Nephron (organoid): ENCODE measurements around the gene IGF2BP2.
"Not testable (repeated sequence)": the region's sequence is repeated elsewhere in the genome, so short reads cannot be mapped to it uniquely, and the experiment has no call there.

Experiments
- H3K27ac Mint-ChIP-seq, 3 experiments: 2 replicates each; pipeline ENCODE4 v1.8.0; 2020; ENCODE audit warnings: mixed read lengths in 3 of 3, mild to moderate bottlenecking in 2 of 3, moderate library complexity in 1 of 3
- H3K27me3 Mint-ChIP-seq: 2 replicates; pipeline ENCODE4 v1.8.0; 2021; ENCODE audit warnings: low read depth, mild to moderate bottlenecking, moderate library complexity, mixed read lengths
- H3K36me3 Mint-ChIP-seq: 2 replicates; pipeline ENCODE4 v1.8.0; 2020; ENCODE audit warnings: low read depth, mixed read lengths
- H3K4me1 Mint-ChIP-seq: 2 replicates; pipeline ENCODE4 v1.8.0; 2020; ENCODE audit warnings: mixed read lengths
- H3K4me3 Mint-ChIP-seq, 3 experiments: 2 replicates each; pipeline ENCODE4 v1.8.0; 2020; ENCODE audit warnings: mild to moderate bottlenecking in 3 of 3, mixed read lengths in 3 of 3, moderate library complexity in 2 of 3
- H3K9me3 Mint-ChIP-seq: 2 replicates; pipeline ENCODE4 v1.8.0; 2020; ENCODE audit warnings: mixed read lengths
- CTCF ChIP-seq, 3 experiments: fragments of 200-600 bp; sonication (generic); IDR thresholded peaks; one replicate each; pipeline ENCODE4 v1.5.0; 2021; ENCODE audit warnings: antibody characterized with exemption in 3 of 3; ENCODE audit not compliant: unreplicated experiment in 3 of 3

The IGF2BP2 gene

GRCh38 chr3:185639632-185640206 is 185.1 kb downstream of the IGF2BP2 start:
- Mint-ChIP-seq H3K9me3 (no peaks in the 10 kb centered on the region), H3K36me3 (peaks cover 30% of the 10 kb centered on the region), H3K4me3 (no peak overlapping the region), H3K27me3 (no peaks in the 10 kb centered on the region), H3K4me1 (no peaks in the 10 kb centered on the region), H3K27ac (peak overlapping the region in 1 of 3 experiments; percentile 33)
- no peak for TF ChIP-seq CTCF (IDR thresholded peaks at IDR 0.05; ENCODE audit: unreplicated experiment in 3 of 3)

GRCh38 chr3:185638651-185639050 is 186.2 kb downstream of the IGF2BP2 start:
- not testable (repeated sequence) for H3K4me3 Mint-ChIP-seq, H3K9me3 Mint-ChIP-seq, H3K4me1 Mint-ChIP-seq, H3K27me3 Mint-ChIP-seq
- H3K36me3 Mint-ChIP-seq: peaks cover 25% of the 10 kb centered on the region
- H3K27ac Mint-ChIP-seq: peak overlapping the region in 1 of 3 experiments; percentile 33

GRCh38 chr3:185637388-185637787 is 187.5 kb downstream of the IGF2BP2 start:
- H3K27me3 Mint-ChIP-seq: peaks cover 3% of the 10 kb centered on the region
- no peaks in the 10 kb centered on the region for H3K9me3 Mint-ChIP-seq
- H3K4me1 Mint-ChIP-seq: peaks cover 4% of the 10 kb centered on the region
- peak overlapping the region in 1 of 3 experiments; percentile 23 for H3K27ac Mint-ChIP-seq
- no peak for TF ChIP-seq CTCF (IDR thresholded peaks at IDR 0.05; ENCODE audit: unreplicated experiment in 3 of 3)
- peaks cover 14% of the 10 kb centered on the region for H3K36me3 Mint-ChIP-seq
- H3K4me3 Mint-ChIP-seq: no peak overlapping the region

GRCh38 chr3:185632996-185633395 is 191.8 kb downstream of the IGF2BP2 start:
- Mint-ChIP-seq H3K27me3 (peaks cover 3% of the 10 kb centered on the region), H3K4me3 (no peak overlapping the region), H3K27ac (no peak overlapping the region), H3K9me3 (no peaks in the 10 kb centered on the region), H3K4me1 (peaks cover 12% of the 10 kb centered on the region), H3K36me3 (peaks cover 19% of the 10 kb centered on the region)
- TF ChIP-seq CTCF (IDR thresholded peaks at IDR 0.05; ENCODE audit: unreplicated experiment in 3 of 3): no peak

GRCh38 chr3:185631508-185632206 is 193.2 kb downstream of the IGF2BP2 start:
- no peaks in the 10 kb centered on the region for H3K9me3 Mint-ChIP-seq
- peaks cover 12% of the 10 kb centered on the region for H3K4me1 Mint-ChIP-seq
- no peak for TF ChIP-seq CTCF (IDR thresholded peaks at IDR 0.05; ENCODE audit: unreplicated experiment in 3 of 3)
- H3K27me3 Mint-ChIP-seq: peaks cover 3% of the 10 kb centered on the region
- H3K36me3 Mint-ChIP-seq: peaks cover 28% of the 10 kb centered on the region
- no peak overlapping the region for H3K4me3 Mint-ChIP-seq
- H3K27ac Mint-ChIP-seq: peak overlapping the region in 1 of 3 experiments; percentile 28

GRCh38 chr3:185631108-185631507 is 193.7 kb downstream of the IGF2BP2 start:
- no peak overlapping the region for H3K4me3 Mint-ChIP-seq
- no peaks in the 10 kb centered on the region for H3K9me3 Mint-ChIP-seq
- H3K27ac Mint-ChIP-seq: no peak overlapping the region
- H3K36me3 Mint-ChIP-seq: peaks cover 30% of the 10 kb centered on the region
- H3K27me3 Mint-ChIP-seq: peaks cover 3% of the 10 kb centered on the region
- H3K4me1 Mint-ChIP-seq: peaks cover 12% of the 10 kb centered on the region
- no peak for TF ChIP-seq CTCF (IDR thresholded peaks at IDR 0.05; ENCODE audit: unreplicated experiment in 3 of 3)
